ENCODE data around the gene TNNT2.

The TNNT2 gene

DNA sequence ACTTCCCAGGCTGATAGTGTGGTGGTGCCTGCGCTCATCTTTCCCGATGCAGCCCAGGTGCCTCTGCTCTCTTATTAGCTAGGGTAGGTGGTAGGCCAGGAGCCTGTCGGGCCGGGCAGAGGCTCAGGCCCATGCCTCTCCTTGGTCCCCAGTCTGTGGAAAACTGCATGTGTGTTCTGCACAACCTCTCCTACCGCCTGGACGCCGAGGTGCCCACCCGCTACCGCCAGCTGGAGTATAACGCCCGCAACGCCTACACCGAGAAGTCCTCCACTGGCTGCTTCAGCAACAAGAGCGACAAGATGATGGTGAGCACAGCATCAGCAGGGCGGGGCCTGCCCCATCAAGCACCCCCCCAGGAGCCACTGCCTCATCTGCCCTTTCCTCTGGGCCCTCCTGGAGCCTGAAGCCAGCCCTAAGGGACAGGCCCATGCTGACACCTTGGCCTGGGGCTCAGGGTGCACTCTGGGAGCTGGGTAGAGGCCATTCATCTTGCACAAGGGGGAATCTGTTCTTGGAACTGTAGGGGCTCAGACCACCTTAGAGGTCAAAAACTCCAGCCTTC is 55.6 kb downstream of the TNNT2 start:
- TF ChIP-seq, protein P1, sequence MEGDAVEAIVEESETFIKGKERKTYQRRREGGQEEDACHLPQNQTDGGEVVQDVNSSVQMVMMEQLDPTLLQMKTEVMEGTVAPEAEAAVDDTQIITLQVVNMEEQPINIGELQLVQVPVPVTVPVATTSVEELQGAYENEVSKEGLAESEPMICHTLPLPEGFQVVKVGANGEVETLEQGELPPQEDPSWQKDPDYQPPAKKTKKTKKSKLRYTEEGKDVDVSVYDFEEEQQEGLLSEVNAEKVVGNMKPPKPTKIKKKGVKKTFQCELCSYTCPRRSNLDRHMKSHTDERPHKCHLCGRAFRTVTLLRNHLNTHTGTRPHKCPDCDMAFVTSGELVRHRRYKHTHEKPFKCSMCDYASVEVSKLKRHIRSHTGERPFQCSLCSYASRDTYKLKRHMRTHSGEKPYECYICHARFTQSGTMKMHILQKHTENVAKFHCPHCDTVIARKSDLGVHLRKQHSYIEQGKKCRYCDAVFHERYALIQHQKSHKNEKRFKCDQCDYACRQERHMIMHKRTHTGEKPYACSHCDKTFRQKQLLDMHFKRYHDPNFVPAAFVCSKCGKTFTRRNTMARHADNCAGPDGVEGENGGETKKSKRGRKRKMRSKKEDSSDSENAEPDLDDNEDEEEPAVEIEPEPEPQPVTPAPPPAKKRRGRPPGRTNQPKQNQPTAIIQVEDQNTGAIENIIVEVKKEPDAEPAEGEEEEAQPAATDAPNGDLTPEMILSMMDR (conservative IDR thresholded peaks at IDR 0.05) = no peak
- no peak overlapping the region for H3K27ac ChIP-seq

DNA sequence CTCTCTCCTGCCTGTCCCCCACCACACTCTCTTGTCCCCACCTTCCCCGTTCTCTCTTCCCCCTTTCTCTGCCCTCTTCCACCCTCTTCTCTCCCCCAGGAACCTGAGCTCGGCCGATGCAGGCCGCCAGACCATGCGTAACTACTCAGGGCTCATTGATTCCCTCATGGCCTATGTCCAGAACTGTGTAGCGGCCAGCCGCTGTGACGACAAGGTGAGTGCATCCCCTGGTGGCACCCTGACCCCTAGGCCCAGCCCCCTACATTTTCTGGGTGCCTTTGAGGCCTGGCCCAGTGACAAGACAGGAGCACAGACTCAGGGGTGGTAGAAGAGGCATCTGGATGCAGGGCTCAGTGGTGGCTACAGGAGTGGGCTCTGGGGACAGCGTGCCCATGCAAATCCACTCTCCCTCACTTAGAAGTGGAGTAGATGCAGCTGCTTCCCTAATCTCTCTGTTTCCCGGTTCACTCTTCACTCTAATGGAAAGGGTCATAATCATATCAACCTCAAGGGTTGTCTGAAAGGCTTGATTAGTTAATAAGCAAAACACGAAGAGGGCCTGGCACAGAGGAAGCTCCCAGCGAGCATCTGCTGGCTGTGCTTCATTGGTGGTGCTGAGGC is 57.2 kb downstream of the TNNT2 start:
- TF ChIP-seq, protein P1 (conservative IDR thresholded peaks at IDR 0.05) = no peak
- H3K27ac ChIP-seq = no peak overlapping the region

DNA sequence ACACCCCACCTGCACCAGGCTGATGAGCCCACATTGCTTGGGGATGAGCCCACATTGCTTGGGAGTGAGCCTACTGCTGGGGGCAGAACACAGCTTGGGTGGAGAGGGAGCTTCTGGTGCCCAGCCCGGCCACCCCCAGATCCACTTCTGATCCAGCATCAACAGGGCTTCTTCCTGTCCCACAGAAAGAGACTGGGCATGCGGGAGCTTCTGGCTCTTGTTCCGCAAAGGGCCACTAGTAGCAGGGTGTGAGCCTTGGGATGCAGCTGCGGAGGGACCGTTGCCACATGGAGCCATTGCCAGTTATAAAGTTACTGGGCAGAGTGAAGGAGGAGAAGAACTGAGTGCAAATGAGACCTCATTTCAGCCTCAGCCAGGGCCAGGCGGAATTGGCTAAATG is 57.8 kb downstream of the TNNT2 start:
- no peak overlapping the region for H3K27ac ChIP-seq
- TF ChIP-seq, protein P1 (conservative IDR thresholded peaks at IDR 0.05) = no peak

DNA sequence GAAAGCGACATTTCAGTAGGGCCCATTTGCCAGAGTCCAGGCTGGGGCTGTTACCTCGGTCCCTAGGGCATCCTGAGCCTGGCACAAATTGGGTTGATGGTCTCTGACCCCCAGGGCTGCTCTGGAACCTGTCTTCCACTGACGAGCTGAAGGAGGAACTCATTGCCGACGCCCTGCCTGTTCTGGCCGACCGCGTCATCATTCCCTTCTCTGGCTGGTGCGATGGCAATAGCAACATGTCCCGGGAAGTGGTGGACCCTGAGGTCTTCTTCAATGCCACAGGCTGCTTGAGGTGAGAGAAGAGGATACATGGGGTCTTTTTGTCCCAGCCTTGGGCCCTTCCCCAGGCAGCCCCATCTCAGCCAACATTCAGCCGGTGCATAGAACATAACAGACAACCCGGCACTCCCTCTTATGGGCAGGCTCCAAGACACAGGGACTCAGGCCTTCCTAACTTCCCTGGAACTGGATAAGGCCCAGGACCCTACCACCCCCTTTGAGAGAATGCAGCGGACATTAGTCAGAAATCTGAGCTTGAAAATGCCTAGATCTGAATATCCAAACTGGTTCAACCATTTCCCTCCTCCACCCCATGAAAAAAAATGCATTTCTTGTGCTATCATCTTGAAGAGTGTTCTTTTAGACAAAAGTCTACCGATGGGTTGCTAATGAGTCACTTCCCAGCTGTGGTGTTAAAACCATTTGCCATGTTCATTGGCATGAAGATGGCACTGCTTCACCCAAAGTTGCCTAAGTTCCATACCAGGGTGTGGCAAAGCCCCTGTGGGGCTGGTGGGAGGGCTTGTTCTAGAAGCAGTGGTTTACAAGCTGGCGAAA is 58.8 kb downstream of the TNNT2 start:
- TF ChIP-seq, protein P1 (conservative IDR thresholded peaks at IDR 0.05) = no peak
- H3K27ac ChIP-seq = no peak overlapping the region

DNA sequence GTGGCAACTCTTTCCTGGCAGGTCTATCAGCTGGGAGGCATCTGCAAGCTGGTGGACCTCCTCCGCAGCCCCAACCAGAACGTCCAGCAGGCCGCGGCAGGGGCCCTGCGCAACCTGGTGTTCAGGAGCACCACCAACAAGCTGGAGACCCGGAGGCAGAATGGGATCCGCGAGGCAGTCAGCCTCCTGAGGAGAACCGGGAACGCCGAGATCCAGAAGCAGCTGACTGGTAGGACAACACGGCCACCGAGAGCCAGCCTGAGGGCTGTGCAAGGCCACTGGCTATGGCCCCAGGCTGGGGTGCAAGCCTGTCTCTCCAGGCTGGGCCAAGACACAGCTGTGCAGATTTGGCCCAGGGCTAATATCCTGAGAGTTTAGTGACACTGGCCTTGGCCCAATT is 59.9 kb downstream of the TNNT2 start:
- no peak overlapping the region for H3K27ac ChIP-seq

DNA sequence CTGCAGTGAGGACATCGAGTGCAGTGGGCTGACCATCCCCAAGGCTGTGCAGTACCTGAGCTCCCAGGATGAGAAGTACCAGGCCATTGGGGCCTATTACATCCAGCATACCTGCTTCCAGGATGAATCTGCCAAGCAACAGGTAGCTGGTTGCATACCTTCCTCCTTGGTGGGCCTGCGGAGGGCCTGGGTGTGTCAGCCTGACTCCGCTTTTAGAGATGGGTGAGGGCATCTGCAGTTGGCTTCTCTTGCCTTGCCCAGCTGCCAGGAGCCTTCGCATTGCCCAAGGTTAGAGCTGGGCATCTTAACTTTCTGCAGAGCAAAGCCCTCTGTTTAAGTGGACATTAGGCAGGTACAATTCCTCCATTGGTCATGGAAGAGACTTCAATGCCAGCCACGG is 60.9 kb downstream of the TNNT2 start:
- H3K27ac ChIP-seq = no peak overlapping the region
- TF ChIP-seq, protein P1 (conservative IDR thresholded peaks at IDR 0.05) = no peak

More for the DNA sequence above, 59.9 kb downstream of the TNNT2 start:
- TF ChIP-seq, protein P1 (conservative IDR thresholded peaks at IDR 0.05) = no peak

DNA sequence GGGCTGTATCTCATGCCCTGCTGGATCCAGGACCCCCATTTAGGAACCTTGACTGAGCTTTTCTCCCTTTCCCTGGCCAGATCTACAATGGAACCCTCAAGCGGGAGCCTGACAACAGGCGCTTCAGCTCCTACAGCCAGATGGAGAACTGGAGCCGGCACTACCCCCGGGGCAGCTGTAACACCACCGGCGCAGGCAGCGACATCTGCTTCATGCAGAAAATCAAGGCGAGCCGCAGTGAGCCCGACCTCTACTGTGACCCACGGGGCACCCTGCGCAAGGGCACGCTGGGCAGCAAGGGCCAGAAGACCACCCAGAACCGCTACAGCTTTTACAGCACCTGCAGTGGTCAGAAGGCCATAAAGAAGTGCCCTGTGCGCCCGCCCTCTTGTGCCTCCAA is 64.4 kb downstream of the TNNT2 start:
- H3K27ac ChIP-seq = no peak overlapping the region
- TF ChIP-seq, protein P1 (conservative IDR thresholded peaks at IDR 0.05) = no peak
